IMR-90 (cell line): ENCODE measurements around the gene WBP2. TPM values are rescaled to one million over a fixed set of nuclear protein-coding genes. Genes with fewer than 3 reads are reported as not detected.

Source experiments
- ATAC-seq: fragments of 200-7000 bp; cut with Tn5 transposase; 2 replicates; pipeline ENCODE4 v1.9.1; 2020; ENCODE audit warnings: low read depth, mild to moderate bottlenecking, moderate library complexity
- BruUV-seq: library from RNA; stranded (reverse); fragments of 400-500 nt; replicated peaks from 2 replicates; lab custom pipeline; 2021; lab: Mats Ljungman, UMichigan
- CTCF ChIA-PET: fragments of 300-600 bp; formaldehyde crosslinking; extraction: SDS; loops from one replicate; lab custom pipeline; 2021; ENCODE audit warnings: antibody characterized with exemption; lab: Yijun Ruan, JAX
- POLR2A ChIA-PET: fragments of 300-600 bp; sonication (Branson Sonifier 250); formaldehyde crosslinking; loops from one replicate; lab custom pipeline; 2022; ENCODE audit warnings: antibody characterized with exemption; ENCODE audit not compliant: unreplicated experiment; lab: Charles Lee
- DNase-seq: peaks from one replicate; pipeline ENCODE4 v3.0.0; 2013
- H2AFZ ChIP-seq: replicated peaks from 2 replicates; pipeline ENCODE3; 2013; ENCODE audit warnings: low read length, mild to moderate bottlenecking; ENCODE audit not compliant: poor library complexity
- H2AK5ac ChIP-seq: 2 replicates; pipeline ENCODE4 v1.6.1; 2013; ENCODE audit warnings: low read depth, low read length, inconsistent platforms
- H2AK9ac ChIP-seq: replicated peaks from 2 replicates; pipeline ENCODE3; 2013; ENCODE audit warnings: mild to moderate bottlenecking, low read depth, low read length, moderate library complexity; ENCODE audit not compliant: poor library complexity
- H2BK120ac ChIP-seq: 2 replicates; pipeline ENCODE4 v1.6.1; 2013; ENCODE audit warnings: low read depth, low read length, inconsistent platforms
- H2BK15ac ChIP-seq: 3 replicates; pipeline ENCODE4 v1.6.1; 2013; ENCODE audit warnings: low read depth, low read length, inconsistent platforms
- H2BK20ac ChIP-seq: 2 replicates; pipeline ENCODE4 v1.6.1; 2013; ENCODE audit warnings: low read depth, mild to moderate bottlenecking, inconsistent platforms, low read length, moderate library complexity
- H2BK5ac ChIP-seq: 2 replicates; pipeline ENCODE4 v1.6.1; 2013; ENCODE audit warnings: mild to moderate bottlenecking, low read depth, low read length, inconsistent platforms; ENCODE audit not compliant: poor library complexity, severe bottlenecking
- H3K14ac ChIP-seq: replicated peaks from 2 replicates; pipeline ENCODE4 v1.6.1; 2013; ENCODE audit warnings: low read depth, low read length, inconsistent platforms
- H3K18ac ChIP-seq: 2 replicates; pipeline ENCODE4 v1.6.1; 2013; ENCODE audit warnings: low read depth, low read length, control low read depth
- H3K23ac ChIP-seq: 2 replicates; pipeline ENCODE4 v1.6.1; 2013; ENCODE audit warnings: low read depth, low read length, inconsistent platforms
- H3K27ac ChIP-seq: 2 replicates; pipeline ENCODE4 v1.5.1; 2013; ENCODE audit warnings: mild to moderate bottlenecking, control low read depth, low read length; ENCODE audit not compliant: insufficient read depth
- H3K27me3 ChIP-seq: 2 replicates; pipeline ENCODE4 v1.6.1; 2013; ENCODE audit warnings: low read length; ENCODE audit not compliant: control insufficient read depth, insufficient read depth
- H3K36me3 ChIP-seq: 2 replicates; pipeline ENCODE4 v1.6.1; 2013; ENCODE audit warnings: low read length, mixed read lengths; ENCODE audit not compliant: control insufficient read depth, insufficient read depth
- H3K4ac ChIP-seq: 2 replicates; pipeline ENCODE4 v1.6.1; 2013; ENCODE audit warnings: low read depth, low read length, inconsistent platforms
- H3K4me1 ChIP-seq: 2 replicates; pipeline ENCODE4 v1.6.1; 2013; ENCODE audit warnings: low read length, mixed read lengths; ENCODE audit not compliant: control insufficient read depth, insufficient read depth
- H3K4me2 ChIP-seq: 2 replicates; pipeline ENCODE4 v1.6.1; 2013; ENCODE audit warnings: low read depth, mild to moderate bottlenecking, control low read depth, low read length, moderate library complexity
- H3K4me3 ChIP-seq: 2 replicates; pipeline ENCODE4 v1.5.1; 2013; ENCODE audit warnings: low read depth, mild to moderate bottlenecking, control low read depth, low read length, moderate library complexity; ENCODE audit not compliant: insufficient read depth
- H3K56ac ChIP-seq: 2 replicates; pipeline ENCODE4 v1.6.1; 2013; ENCODE audit warnings: low read length, inconsistent platforms; ENCODE audit not compliant: insufficient read depth; ENCODE audit errors: extremely low read depth
- H3K79me1 ChIP-seq, 2 experiments: 2 replicates each; pipeline ENCODE4 v1.6.1; 2013; ENCODE audit warnings: low read length in 2 of 2, inconsistent platforms in 1 of 2, low read depth in 1 of 2
- H3K9ac ChIP-seq: 2 replicates; pipeline ENCODE4 v1.6.1; 2013; ENCODE audit warnings: low read depth, low read length, control low read depth
- H3K9me1 ChIP-seq: 2 replicates; pipeline ENCODE4 v1.6.1; 2013; ENCODE audit warnings: low read length, inconsistent platforms; ENCODE audit not compliant: insufficient read depth
- H3K9me3 ChIP-seq: 2 replicates; pipeline ENCODE4 v1.6.1; 2013; ENCODE audit warnings: low read length; ENCODE audit not compliant: control insufficient read depth, insufficient read depth
- H4K20me1 ChIP-seq: 2 replicates; pipeline ENCODE4 v1.6.1; 2013; ENCODE audit warnings: low read length, inconsistent platforms; ENCODE audit not compliant: insufficient read depth
- H4K5ac ChIP-seq: 2 replicates; pipeline ENCODE4 v1.6.1; 2013; ENCODE audit warnings: mild to moderate bottlenecking, low read depth, low read length, control low read depth
- H4K8ac ChIP-seq, 2 experiments: 2 replicates each; pipeline ENCODE4 v1.6.1; 2013; ENCODE audit warnings: low read depth in 2 of 2, low read length in 2 of 2, control low read depth in 1 of 2, inconsistent platforms in 1 of 2
- H4K91ac ChIP-seq: 2 replicates; pipeline ENCODE4 v1.6.1; 2013; ENCODE audit warnings: low read depth, low read length, inconsistent platforms; ENCODE audit not compliant: insufficient read depth
- CEBPB ChIP-seq: IDR thresholded peaks from 2 replicates; pipeline ENCODE4 v1.6.1; 2012; ENCODE audit warnings: low read depth, low read length, improper control_type of control experiment
- FOS ChIP-seq: fragments of 150-350 bp; IDR thresholded peaks from 2 replicates; pipeline ENCODE4 v1.6.1; 2016; ENCODE audit warnings: low read depth, low read length
- MAFK ChIP-seq: IDR thresholded peaks from 2 replicates; pipeline ENCODE4 v1.6.1; 2012; ENCODE audit warnings: low read depth, low read length, improper control_type of control experiment
- MXI1 ChIP-seq: IDR thresholded peaks from 2 replicates; pipeline ENCODE4 v1.6.1; 2012; ENCODE audit warnings: low read depth, mild to moderate bottlenecking, low read length, moderate library complexity, borderline replicate concordance
- NFE2L2 ChIP-seq: fragments of 150-350 bp; IDR thresholded peaks from 2 replicates; pipeline ENCODE4 v1.6.1; 2016; ENCODE audit warnings: low read depth, mild to moderate bottlenecking, low read length
- POLR2A ChIP-seq: IDR thresholded peaks from 2 replicates; pipeline ENCODE4 v1.6.1; 2012; ENCODE audit warnings: mild to moderate bottlenecking, low read depth, low read length
- RFX5 ChIP-seq: IDR thresholded peaks from 2 replicates; pipeline ENCODE4 v1.8.0; 2012; ENCODE audit warnings: low read depth, mild to moderate bottlenecking, low read length, moderate library complexity
- WGBS, 2 experiments: methylation state at CpG; one replicate each; pipeline versions ENCODE4 v1.1.5 to v1.1.7; 2013; ENCODE audit warnings: missing lambda C conversion rate in 2 of 2; ENCODE audit not compliant: insufficient read length in 1 of 2; ENCODE audit errors: extremely low coverage in 2 of 2; 5-methylcytosine and 5-hydroxymethylcytosine counted together
- dilution Hi-C: fragments of 300-500 bp; cut with HindIII; formaldehyde crosslinking; loops from one replicate; pipeline ENCODE4 v1.14.3; 2018; ENCODE audit warnings: low sequenced_read_pairs; ENCODE audit not compliant: unreplicated experiment
- in situ Hi-C: fragments of 300-500 bp; cut with MboI; formaldehyde crosslinking; loops from 3 replicates; pipeline ENCODE4 v1.14.3; 2019; ENCODE audit warnings: low sequenced_read_pairs, inconsistent platforms, mixed read lengths
- intact Hi-C: fragments of 100-400 bp; cut with micrococcal nuclease; formaldehyde crosslinking; loops from 2 replicates; pipeline ENCODE4 v1.10.0; 2022
- polyA plus RNA-seq, 3 experiments: library from polyadenylated mRNA; depleted of rRNA; stranded (reverse); fragments of >200 nt; gene quantifications; 2 replicates each; pipeline ENCODE4 v1.2.3, GENCODE V29; 2012; ENCODE audit warnings: low replicate concordance in 1 of 3
- total RNA-seq: library from RNA; depleted of rRNA; stranded (reverse); fragments of >200 nt; gene quantifications from 2 replicates; pipeline ENCODE4 v1.2.3, GENCODE V29; 2012
- TF ChIP-seq, protein P1 (sequence below): fragments of 150-350 bp; IDR thresholded peaks from 2 replicates; pipeline ENCODE4 v1.6.1; 2017; ENCODE audit warnings: mild to moderate bottlenecking, antibody characterized with exemption, low read length, low read depth

WBP2 gene
- total and polyA plus RNA-seq, 2 of the 4 experiments (the other 2 are of a cell fraction), result 9.0 to 35.5 TPM

- Histone ChIP-seq H2BK120ac (no peak overlapping the region), H2AFZ (no peak overlapping the region), H3K27ac (no peak overlapping the region), H4K20me1 (no peaks in the 10 kb centered on the region), H3K4me2 (no peak overlapping the region), H3K4me3 (no peak overlapping the region), H3K14ac (no peak overlapping the region), H4K8ac (no peak overlapping the region), H3K79me1 (no peaks in the 10 kb centered on the region), H3K4ac (no peak overlapping the region), H2AK5ac (peak overlapping the region; percentile 28; the same call in 1 of the 2 replicates), H3K36me3 (peaks cover 4% of the 10 kb centered on the region), H2BK15ac (no peak overlapping the region), H3K27me3 (peaks cover 3% of the 10 kb centered on the region; the same call in 1 of the 2 replicates), H3K9me3 (no peaks in the 10 kb centered on the region), H2BK5ac (no peak overlapping the region), H3K18ac (no peak overlapping the region), H2AK9ac (no peak overlapping the region), H2BK20ac (no peak overlapping the region), H4K91ac (no peak overlapping the region), H3K4me1 (no peaks in the 10 kb centered on the region), H3K23ac (no peak overlapping the region), H4K5ac (no peak overlapping the region), H3K9me1 (0 out of 2 replicates have a peak, but pooled peaks cover 3% of the 10 kb centered on the region), H3K56ac (no peak overlapping the region), H3K9ac (no peak overlapping the region)
- no peak for DNase-seq
- WGBS, 2 experiments, result 94% methylated on average over 4 of the region's 8 CpGs; no CpG with 5 or more reads in 1 of the 2 experiments
- no TSS peak for BruUV-seq
- ChIA-PET POLR2A (no interaction called here), CTCF (interaction anchor here (0.8 kb wide), 1 partner anchor 38 kb away, joined by 4 read pairs; no protein-coding TSS in a partner anchor)
- in situ Hi-C loops (no loop called here), dilution Hi-C loops (no loop called here), intact Hi-C loops (no loop called here)
- no peak for TF ChIP-seq CEBPB
- no peak for TF ChIP-seq FOS
- TF ChIP-seq MXI1, result no peak
- TF ChIP-seq NFE2L2, result no peak
- TF ChIP-seq, protein P1, sequence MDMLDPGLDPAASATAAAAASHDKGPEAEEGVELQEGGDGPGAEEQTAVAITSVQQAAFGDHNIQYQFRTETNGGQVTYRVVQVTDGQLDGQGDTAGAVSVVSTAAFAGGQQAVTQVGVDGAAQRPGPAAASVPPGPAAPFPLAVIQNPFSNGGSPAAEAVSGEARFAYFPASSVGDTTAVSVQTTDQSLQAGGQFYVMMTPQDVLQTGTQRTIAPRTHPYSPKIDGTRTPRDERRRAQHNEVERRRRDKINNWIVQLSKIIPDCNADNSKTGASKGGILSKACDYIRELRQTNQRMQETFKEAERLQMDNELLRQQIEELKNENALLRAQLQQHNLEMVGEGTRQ, result no peak
- TF ChIP-seq MAFK, result no peak
- no peak for TF ChIP-seq RFX5
- no peak for TF ChIP-seq POLR2A
- no peak for ATAC-seq
These were observed 30.3 kb upstream of the WBP2 start for GRCh38 chr17:75885431-75885830.
